Muscle of arm (tissue), 14 donors: ENCODE measurements around the gene TMPRSS13. TPM values are rescaled to one million over a fixed set of nuclear protein-coding genes. Genes with fewer than 3 reads are reported as not detected.
"Not testable (repeated sequence)": the region's sequence is repeated elsewhere in the genome, so short reads cannot be mapped to it uniquely, and the experiment has no call there.

Experiments
- DNase-seq: peaks from one replicate; pipeline ENCODE4 v3.0.0-alpha.2; 2013
- long read RNA-seq, 11 donors: transcript quantifications; one replicate each; lab custom pipeline, GENCODE V29; 2026
- polyA plus RNA-seq, 12 donors: library from polyadenylated mRNA; unstranded; fragments of 120-200 nt; gene quantifications; one replicate each; pipeline ENCODE4 v1.2.1, GENCODE V29; 2013; ENCODE audit not compliant: insufficient read length in 12 of 12

TMPRSS13 gene
- 1 to 10 TPM in 2 of 12 donors, under 1 TPM in 6, not detected in 4; 0.11 to 3.6 (median 0.28) TPM for polyA plus RNA-seq
- long read RNA-seq, donor 1, partial matches to known transcripts: 0 of 1 reads
- long read RNA-seq, donor 1, other reads (novel, unspliced or antisense): 0 of 1 reads
- long read RNA-seq, donor 2: 0 reads
- long read RNA-seq, donor 3: 0 reads
- long read RNA-seq, donor 4: 0 reads
- long read RNA-seq, donor 5: 0 reads
- long read RNA-seq, donor 6: 0 reads
- long read RNA-seq, donor 7: 0 reads
- long read RNA-seq, donor 8: 0 reads
- long read RNA-seq, donor 9: 0 reads
- long read RNA-seq, donor 10: 0 reads
- long read RNA-seq, donor 11: 0 reads

DNA sequence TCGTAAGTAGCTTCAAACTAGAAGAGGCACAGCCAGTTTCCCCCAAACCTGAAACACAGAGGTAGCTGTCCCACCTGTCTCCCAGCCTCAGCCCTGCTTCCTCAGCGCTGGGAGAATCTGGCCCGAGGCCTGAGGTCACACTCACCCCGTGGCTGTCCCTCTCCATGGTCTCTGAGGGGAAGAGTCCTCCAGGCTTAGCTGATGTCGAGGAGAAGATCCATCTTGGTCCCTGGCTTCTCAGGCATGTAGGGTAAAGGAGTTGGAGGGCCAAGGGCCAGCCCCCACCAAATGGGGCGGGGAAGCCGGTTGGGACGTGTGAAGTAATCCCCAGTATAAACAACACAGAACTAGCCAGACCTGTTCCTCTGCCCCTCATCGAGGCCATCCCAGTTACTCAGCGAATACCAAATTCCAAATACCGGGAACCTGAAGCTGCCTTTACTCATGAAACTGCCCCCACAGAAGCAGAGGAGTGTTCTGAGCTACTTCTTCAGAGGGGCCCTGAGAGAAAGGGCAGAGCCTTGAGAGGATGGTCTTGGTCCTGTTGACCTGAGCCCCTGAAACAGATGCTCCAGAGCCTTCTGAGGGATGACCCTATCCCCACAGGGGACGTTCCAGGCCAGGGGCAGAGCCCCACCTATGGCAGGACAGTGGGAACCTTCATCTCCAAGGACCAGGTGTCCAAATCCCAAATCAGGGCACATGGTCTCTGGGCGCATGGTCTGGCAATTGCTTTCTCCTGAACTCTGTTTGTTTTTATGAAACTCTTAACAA is at the start of gene TMPRSS13:
TMPRSS13 (minus strand) TSS at position 261 of the 774 bp plus-strand sequence; CDS start at position 166, 95 bp downstream.
- no peak for DNase-seq

DNA sequence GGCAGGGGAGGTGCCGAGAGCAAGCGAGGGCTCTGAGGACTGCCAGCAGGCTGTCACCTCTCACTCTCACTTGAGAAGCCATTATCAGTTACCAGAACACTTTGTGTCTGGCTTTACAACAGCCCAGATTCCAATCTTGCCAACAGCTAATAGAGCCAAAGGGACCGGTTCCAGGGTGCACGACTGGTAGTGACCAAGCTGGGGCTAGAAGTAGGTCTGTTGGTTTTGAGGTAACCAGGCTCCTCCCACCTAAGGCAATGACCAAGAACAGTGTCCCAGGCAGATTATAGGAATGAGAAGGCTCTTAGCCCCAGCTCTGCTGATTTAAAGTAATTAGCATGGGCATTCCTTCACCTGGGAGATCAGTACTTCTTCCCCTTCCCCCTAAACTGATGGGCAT is 49.8 kb upstream of the TMPRSS13 start:
- DNase-seq: no peak

GRCh38 chr11:117978291-117978910 is 49.2 kb upstream of the TMPRSS13 start:
- not testable (repeated sequence) for DNase-seq

- DNase-seq: not testable (repeated sequence)
Measured at GRCh38 chr11:117977612-117978264, 48.5 kb upstream of the TMPRSS13 start.

DNA sequence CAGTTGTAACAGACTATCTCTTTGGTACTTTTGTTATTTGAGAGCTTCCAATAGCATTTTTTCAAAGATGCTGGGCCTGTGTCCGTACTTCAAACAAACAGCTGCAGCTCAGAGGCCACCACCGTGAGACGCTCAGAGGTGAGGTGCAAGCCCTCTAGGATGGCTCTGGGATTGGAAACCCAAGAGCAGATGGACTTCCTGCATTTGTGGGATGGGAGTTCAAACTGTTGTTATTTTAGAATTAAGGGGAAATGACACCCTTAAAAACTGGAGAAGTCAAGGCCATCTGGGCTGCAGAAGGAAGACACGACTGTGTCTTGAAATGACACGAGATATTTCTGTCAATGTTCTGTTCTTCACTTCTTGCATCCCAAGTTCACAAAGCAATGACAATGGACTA is 47.8 kb upstream of the TMPRSS13 start:
- no peak for DNase-seq

DNA sequence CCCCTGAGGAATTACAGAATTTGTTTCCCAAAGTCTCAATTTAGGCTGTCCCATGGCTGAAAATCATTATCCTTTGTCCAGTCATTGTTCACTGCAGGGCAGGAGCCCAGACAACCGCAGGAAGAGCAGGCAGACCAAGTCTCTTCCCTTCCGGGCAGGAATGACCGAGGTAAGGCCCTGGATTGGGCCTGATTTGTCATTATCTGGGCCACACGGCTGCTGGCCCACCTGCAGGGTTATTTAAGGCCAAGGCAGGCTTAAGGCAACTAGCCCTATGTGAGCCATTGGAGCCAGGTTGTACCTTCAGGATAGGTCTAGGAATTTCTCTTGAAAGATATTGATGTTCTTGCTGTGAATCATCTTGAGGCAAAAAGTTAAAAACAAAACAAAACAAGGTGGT is 47.2 kb upstream of the TMPRSS13 start:
- DNase-seq: no peak

DNA sequence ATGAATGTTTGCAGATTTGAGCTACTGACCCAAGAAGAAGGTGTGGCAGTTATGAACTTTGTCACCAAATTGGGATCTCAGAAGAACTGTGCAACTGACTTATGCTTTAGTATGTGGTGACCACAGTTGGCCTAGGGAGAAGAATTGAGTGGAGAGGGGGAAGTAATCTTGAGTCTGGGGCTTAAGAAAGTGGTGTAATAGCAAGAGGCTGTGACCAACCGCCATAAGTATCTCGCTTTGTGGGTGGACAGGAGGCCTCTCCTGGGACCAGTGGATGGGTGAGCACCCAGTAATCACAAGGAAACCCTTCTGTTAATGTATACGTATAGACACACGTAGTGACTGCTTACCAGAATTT is 44.3 kb upstream of the TMPRSS13 start:
- DNase-seq: no peak

DNA sequence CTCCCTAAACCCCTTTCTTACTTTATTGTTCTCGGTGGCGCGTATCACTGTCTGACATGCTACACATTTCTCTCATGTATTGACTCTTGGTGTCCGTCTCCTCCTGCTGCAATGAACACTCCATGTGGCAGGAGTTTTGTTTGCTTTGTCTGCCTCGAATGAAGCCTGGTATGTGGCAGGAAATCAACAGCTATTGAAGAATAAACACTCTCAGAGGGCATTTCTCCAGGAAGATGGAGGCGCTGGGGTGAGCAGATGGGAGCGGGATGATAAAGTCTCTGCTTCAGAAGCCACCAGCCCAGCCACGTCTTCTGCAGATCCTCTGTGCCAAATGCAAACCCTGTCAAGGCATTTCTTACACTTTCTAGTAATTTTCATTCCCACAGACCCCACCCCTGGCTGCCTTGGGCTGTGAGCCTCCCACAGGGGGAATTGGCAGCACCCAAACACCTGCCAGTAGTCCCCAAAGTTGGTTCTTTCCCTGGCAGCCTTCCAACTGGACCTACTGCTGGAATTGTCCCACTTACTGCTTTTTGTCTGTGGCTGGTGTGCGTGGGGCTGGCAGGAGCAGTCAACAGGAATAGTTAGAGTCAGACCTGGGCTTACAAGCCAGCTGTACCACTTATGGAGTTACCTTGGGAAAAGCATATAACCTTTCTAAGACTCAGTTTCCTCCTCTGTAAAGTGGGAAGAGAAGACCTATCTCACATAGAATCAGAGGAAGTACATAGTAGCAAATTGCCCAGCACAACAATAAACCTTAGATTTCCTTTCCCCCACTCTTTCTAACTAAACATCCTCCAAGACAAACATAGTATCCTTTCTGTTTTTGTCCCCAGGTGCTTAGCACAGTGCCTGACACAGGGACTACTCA is 43.7 kb upstream of the TMPRSS13 start:
- DNase-seq: no peak

- no peak for DNase-seq
Measured at GRCh38 chr11:117972044-117972443, 42.8 kb upstream of the TMPRSS13 start.

DNA sequence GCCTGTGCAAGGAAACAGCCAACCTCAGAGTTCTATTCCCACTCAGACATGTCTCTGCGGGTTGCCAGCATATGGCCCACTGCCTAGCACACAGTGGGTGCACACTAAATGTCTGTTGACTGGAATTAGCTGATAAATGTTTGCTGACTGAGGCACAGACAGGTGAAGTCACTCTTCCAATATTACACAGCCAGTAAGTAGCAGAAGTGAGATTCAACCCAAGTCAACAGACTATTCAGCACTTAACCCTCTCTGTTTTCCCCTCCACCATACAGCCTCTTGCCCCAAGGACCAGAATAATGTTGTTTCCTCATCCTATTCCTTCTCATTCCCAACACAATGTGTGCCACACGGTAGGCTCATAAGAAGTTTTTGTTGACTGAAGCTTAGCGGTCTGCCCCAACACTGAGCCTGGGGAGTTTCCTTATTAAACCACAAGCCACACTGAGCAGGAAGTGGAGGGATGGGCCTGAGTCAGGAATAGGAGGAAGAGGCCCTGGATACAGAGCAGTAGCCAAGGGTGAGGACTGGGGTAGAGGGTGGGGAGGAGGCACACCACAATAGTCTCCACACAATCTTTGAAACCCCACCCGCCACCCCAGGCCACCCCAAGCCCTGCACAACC is 41.3 kb upstream of the TMPRSS13 start:
- no peak for DNase-seq

DNA sequence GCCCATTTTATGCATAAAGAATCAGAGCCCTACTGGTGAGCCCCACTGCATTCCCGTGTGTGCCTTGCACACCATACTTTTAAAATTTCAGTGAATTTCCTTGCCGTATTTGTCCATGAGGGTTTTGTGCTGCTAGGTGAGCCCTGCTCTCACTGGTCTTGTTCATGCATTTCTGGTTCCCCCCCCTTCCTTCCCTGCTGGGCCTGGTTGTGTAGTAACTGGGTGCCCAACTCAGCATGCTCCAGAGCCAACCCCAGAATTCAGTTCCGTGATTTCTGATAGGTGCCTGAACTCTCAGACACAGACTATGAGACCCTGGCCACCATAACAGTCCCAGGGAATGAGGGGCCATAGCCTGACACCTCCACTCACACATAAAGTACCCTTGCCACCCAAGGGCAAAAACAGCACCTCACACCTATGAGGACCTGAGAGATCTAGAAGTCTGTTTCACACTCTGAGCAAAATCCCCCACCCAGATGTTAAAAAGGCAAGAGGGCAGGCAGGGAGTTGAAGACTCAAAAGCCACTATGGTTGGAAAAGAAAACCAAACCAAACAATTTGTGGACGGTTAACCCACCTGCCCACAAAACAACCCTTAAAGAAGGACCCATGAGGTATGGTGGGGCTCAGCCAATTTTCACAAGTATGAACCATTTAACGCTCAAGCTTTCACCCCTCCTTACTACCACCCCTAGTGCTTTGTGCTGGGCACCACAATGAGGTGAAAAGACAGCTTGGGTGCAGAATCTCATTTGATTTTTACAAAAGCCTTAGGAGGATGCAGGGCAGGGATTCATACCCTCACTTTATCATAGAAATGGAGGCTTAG is 40.2 kb upstream of the TMPRSS13 start:
- DNase-seq: no peak

DNA sequence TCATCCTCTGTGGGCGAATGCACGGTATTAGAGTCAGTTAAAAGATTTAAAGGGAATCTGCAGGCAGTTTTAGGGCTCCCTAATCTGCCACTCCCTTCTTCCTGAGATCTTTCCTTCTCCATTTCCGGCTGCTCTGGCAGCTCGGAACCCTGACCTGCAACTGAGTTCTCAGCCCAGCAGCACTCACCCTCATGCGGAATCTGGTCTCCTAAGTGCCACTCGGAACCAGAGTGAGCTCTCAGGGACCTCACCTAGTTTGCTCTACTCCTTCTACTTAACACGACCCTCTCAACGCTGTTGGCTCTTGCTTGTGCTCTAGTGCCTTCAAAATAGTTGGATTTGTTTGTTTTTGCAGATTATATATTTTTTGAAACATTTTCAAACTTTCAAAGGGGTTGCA is 37.7 kb upstream of the TMPRSS13 start:
- DNase-seq: no peak

DNA sequence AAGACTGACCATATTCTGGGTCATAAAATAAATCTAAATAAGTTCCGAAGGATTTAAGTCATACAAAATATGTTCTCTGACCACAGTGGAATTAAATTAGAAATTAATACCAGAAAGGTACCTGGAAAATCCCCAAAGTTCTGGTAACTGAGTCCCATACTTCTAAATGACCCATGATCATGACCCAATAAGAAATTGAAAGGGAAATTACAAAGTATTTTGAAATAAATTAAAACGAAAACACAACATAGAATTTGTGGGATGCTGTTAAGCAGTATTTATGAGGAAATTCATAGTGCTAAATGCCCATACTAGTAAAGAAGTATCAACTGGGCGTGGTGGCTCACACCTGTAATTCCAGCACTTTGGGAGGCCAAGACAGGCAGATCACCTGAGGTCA is 33.6 kb upstream of the TMPRSS13 start:
- no peak for DNase-seq

DNA sequence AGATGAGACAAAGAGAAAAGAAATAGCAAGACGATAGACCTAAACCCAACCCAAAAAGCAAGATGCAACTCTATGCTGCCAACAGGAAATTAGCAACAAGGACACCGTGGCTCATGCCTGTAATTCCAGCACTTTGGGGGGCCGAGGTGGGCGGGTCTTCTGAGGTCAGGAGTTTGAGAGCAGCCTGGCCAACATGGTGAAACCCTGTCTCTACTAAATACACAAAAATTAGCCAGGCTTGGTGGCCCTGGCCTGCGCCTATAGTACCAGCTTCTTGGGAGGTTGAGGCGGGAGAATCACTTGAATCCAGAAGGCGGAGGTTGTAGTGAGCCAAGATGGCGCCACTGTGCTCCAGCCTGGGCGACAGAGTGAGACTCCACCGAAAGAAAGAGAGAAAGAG is 32.7 kb upstream of the TMPRSS13 start:
- DNase-seq: no peak

- no peak for DNase-seq
Measured at GRCh38 chr11:117960406-117960805, 31.2 kb upstream of the TMPRSS13 start.

- DNase-seq: no peak
Measured at GRCh38 chr11:117959438-117960149, 30.4 kb upstream of the TMPRSS13 start.

- DNase-seq: no peak
Measured at GRCh38 chr11:117958949-117959348, 29.7 kb upstream of the TMPRSS13 start.

- DNase-seq: no peak
Measured at GRCh38 chr11:117953024-117953671, 23.9 kb upstream of the TMPRSS13 start.
